HL-60 (cell line): ENCODE results near the gene FOXP2.
"Not testable (repeated sequence)": the region's sequence is repeated elsewhere in the genome, so short reads cannot be mapped to it uniquely, and the experiment has no call there.

Experiments
- SPI1 ChIP-seq: IDR thresholded peaks from 2 replicates; pipeline ENCODE4 v1.6.1; 2012; ENCODE audit warnings: low read depth, mild to moderate bottlenecking, borderline replicate concordance
- TF ChIP-seq, protein P1 (sequence below): IDR thresholded peaks from one replicate; pipeline ENCODE4 v1.5.1; 2011; ENCODE audit warnings: low read length, control low read depth, inconsistent platforms; ENCODE audit not compliant: insufficient read depth

DNA sequence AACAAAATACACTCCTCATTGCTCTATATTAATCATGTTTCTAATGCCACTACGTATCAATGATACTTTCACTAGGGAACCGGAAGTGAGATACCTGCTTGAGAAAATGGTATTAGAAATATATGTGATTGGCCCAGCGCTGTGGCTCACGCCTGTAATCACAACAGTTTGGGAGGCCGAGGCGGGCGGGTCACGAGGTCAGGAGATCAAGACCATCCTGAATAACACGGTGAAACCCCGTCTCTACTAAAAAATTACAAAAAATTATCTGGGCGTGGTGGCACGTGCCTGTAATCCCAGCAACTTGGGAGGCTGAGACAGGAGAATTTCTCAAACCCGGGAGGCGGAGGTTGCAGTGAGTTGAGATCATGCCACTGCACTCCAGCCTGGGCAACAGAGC, 132.7 kb downstream of the FOXP2 start:
- TF ChIP-seq, protein P1, sequence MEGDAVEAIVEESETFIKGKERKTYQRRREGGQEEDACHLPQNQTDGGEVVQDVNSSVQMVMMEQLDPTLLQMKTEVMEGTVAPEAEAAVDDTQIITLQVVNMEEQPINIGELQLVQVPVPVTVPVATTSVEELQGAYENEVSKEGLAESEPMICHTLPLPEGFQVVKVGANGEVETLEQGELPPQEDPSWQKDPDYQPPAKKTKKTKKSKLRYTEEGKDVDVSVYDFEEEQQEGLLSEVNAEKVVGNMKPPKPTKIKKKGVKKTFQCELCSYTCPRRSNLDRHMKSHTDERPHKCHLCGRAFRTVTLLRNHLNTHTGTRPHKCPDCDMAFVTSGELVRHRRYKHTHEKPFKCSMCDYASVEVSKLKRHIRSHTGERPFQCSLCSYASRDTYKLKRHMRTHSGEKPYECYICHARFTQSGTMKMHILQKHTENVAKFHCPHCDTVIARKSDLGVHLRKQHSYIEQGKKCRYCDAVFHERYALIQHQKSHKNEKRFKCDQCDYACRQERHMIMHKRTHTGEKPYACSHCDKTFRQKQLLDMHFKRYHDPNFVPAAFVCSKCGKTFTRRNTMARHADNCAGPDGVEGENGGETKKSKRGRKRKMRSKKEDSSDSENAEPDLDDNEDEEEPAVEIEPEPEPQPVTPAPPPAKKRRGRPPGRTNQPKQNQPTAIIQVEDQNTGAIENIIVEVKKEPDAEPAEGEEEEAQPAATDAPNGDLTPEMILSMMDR: not testable (repeated sequence)
- not testable (repeated sequence) for TF ChIP-seq SPI1
